DND-41 (cell line): ENCODE results near the gene FBXL15.

ENCODE experiments used
- ATAC-seq: fragments of 200-7000 bp; cut with Tn5 transposase; 3 replicates; pipeline ENCODE4 v1.9.1; 2021; ENCODE audit warnings: low read depth; ENCODE audit not compliant: insufficient read depth
- DNase-seq: peaks from one replicate; pipeline ENCODE4 v3.0.0-alpha.2; 2020
- H2AFZ ChIP-seq: 2 replicates; pipeline ENCODE4 v1.6.0; 2012; ENCODE audit warnings: low read depth, low read length
- H3K27ac ChIP-seq: 2 replicates; pipeline ENCODE4 v1.5.1; 2012; ENCODE audit warnings: low read length, inconsistent platforms
- H3K27me3 ChIP-seq: fragments of 200-600 bp; sonication (generic); 2 replicates; pipeline ENCODE4 v1.6.0; 2012; ENCODE audit warnings: low read length, mild to moderate bottlenecking, inconsistent platforms; ENCODE audit not compliant: insufficient read depth, poor library complexity
- H3K36me3 ChIP-seq: 2 replicates; pipeline ENCODE4 v1.5.1; 2012; ENCODE audit warnings: low read length, inconsistent platforms; ENCODE audit not compliant: insufficient read depth
- H3K4me1 ChIP-seq: 2 replicates; pipeline ENCODE4 v1.5.1; 2012; ENCODE audit warnings: mild to moderate bottlenecking, low read length; ENCODE audit not compliant: insufficient read depth
- H3K4me2 ChIP-seq: 2 replicates; pipeline ENCODE4 v1.6.0; 2012; ENCODE audit warnings: mild to moderate bottlenecking, moderate library complexity, low read length, inconsistent platforms; ENCODE audit not compliant: insufficient read depth
- H3K4me3 ChIP-seq, 2 experiments: fragments of 200-600 bp in 1 of 2; shearing (Covaris generic) in 1 of 2; 2 replicates each; pipeline ENCODE4 v1.5.1; 2012 to 2016; ENCODE audit warnings: inconsistent platforms in 2 of 2, low read length in 2 of 2, mild to moderate bottlenecking in 2 of 2, low read depth in 1 of 2, moderate library complexity in 1 of 2
- H3K79me2 ChIP-seq: 2 replicates; pipeline ENCODE4 v1.6.0; 2012; ENCODE audit warnings: low read length, inconsistent platforms; ENCODE audit not compliant: insufficient read depth
- H3K9ac ChIP-seq: 2 replicates; pipeline ENCODE4 v1.6.0; 2012; ENCODE audit warnings: low read depth, mild to moderate bottlenecking, inconsistent platforms, low read length, moderate library complexity
- H3K9me3 ChIP-seq: 2 replicates; pipeline ENCODE4 v1.5.1; 2012; ENCODE audit warnings: low read length, moderate library complexity, mild to moderate bottlenecking, inconsistent platforms; ENCODE audit not compliant: insufficient read depth, severe bottlenecking
- H4K20me1 ChIP-seq: 2 replicates; pipeline ENCODE4 v1.6.0; 2012; ENCODE audit warnings: low read length; ENCODE audit not compliant: insufficient read depth
- CTCF ChIP-seq: IDR thresholded peaks from 2 replicates; pipeline ENCODE4 v1.5.1; 2012; ENCODE audit warnings: borderline replicate concordance, low read length, moderate library complexity, mild to moderate bottlenecking; ENCODE audit not compliant: poor library complexity, severe bottlenecking; ENCODE audit errors: extremely low read depth
- EZH2 ChIP-seq: IDR thresholded peaks from 3 replicates; pipeline ENCODE4 v1.6.1; 2012; ENCODE audit warnings: borderline replicate concordance, low read depth, mild to moderate bottlenecking, moderate library complexity, low read length, inconsistent platforms; ENCODE audit not compliant: severe bottlenecking

FBXL15 gene

GRCh38 chr10:102429468-102429867 is 8.8 kb downstream of the FBXL15 start:
- Histone ChIP-seq H3K4me1 (peaks cover 30% of the 10 kb centered on the region), H3K79me2 (peaks cover 23% of the 10 kb centered on the region), H4K20me1 (peaks cover 3% of the 10 kb centered on the region; the same call in 1 of the 2 replicates), H3K27ac (no peak overlapping the region), H3K27me3 (no peaks in the 10 kb centered on the region), H3K9ac (no peak overlapping the region), H3K9me3 (no peaks in the 10 kb centered on the region), H3K36me3 (peaks cover 13% of the 10 kb centered on the region), H2AFZ (no peak overlapping the region), H3K4me2 (no peak overlapping the region), H3K4me3 (no peak overlapping the region)
- no peak for TF ChIP-seq CTCF
- no peak for TF ChIP-seq EZH2
- DNase-seq: no peak
- no peak for ATAC-seq

- Histone ChIP-seq H3K4me2 (peak overlapping the region; percentile 97), H3K27me3 (no peaks in the 10 kb centered on the region), H3K4me1 (peaks cover 52% of the 10 kb centered on the region), H3K27ac (peak overlapping the region; percentile 92), H3K4me3 (peak overlapping the region; percentile 61 to 96), H3K36me3 (peaks cover 7% of the 10 kb centered on the region), H3K9ac (peak overlapping the region; percentile 90), H2AFZ (peak overlapping the region; percentile 93), H4K20me1 (no peaks in the 10 kb centered on the region; the same call in 1 of the 2 replicates), H3K79me2 (peaks cover 29% of the 10 kb centered on the region), H3K9me3 (no peaks in the 10 kb centered on the region)
- peak; percentile 4 for TF ChIP-seq CTCF
- TF ChIP-seq EZH2: no peak
- no peak for DNase-seq
- ATAC-seq: peak; percentile 3
These were observed 11.0 kb downstream of the FBXL15 start for GRCh38 chr10:102431452-102432124.

GRCh38 chr10:102432162-102432950 is 11.7 kb downstream of the FBXL15 start, which contains the start of gene CUEDC2:
TSS of gene CUEDC2 (minus strand) at chr10:102432574. CDS start at chr10:102425188, 7,386 bp downstream.
- peak; percentile 85 for ATAC-seq
- TF ChIP-seq EZH2: no peak
- TF ChIP-seq CTCF: no peak
- Histone ChIP-seq H3K27me3 (no peaks in the 10 kb centered on the region), H3K36me3 (peaks cover 5% of the 10 kb centered on the region), H3K4me2 (peak within 1 kb of the TSS; percentile 97), H3K9ac (peak within 1 kb of the TSS; percentile 90), H3K4me1 (peaks cover 55% of the 10 kb centered on the region), H2AFZ (peak within 1 kb of the TSS; percentile 93), H3K4me3 (peak within 1 kb of the TSS; percentile 61 to 96), H4K20me1 (no peaks in the 10 kb centered on the region; the same call in 1 of the 2 replicates), H3K27ac (peak within 1 kb of the TSS; percentile 92), H3K79me2 (peaks cover 26% of the 10 kb centered on the region), H3K9me3 (no peaks in the 10 kb centered on the region)
- peak; percentile 98 for DNase-seq
